Measurements from ENCODE around the gene MAP2K5.

The MAP2K5 gene

DNA sequence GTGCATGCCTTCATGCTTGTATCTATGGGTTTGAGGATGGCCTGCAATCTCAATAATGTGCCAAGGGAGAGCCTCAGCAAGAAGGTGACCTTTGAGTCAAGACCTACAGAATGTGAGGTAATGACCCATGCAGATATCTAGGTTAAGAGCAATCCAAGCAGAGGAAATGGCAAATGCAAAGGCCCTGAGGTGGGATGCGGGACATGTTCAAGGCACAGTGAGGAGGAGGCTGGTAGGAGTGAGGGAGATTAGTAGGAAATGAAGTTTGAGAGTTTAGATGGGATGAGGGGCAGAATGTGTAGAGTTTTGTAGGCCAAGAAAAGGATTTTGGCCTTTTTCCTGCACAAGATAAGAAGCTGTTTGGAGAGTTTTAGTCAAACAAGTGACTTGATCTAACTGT lies 4.7 kb upstream of the MAP2K5 start:
- no peak for TF ChIP-seq ZNF274 (IDR thresholded peaks at IDR 0.05; ENCODE audit: low read depth, low read length)
- no peak overlapping the region for H3K4me3 ChIP-seq (ENCODE audit: low read length)

- TF ChIP-seq ZNF274 (IDR thresholded peaks at IDR 0.05; ENCODE audit: low read depth, low read length): no peak
- H3K4me3 ChIP-seq (ENCODE audit: low read length): peak overlapping the region; percentile 90
Measured at GRCh38 chr15:67543348-67543718, 830 bp downstream of the MAP2K5 start.

DNA sequence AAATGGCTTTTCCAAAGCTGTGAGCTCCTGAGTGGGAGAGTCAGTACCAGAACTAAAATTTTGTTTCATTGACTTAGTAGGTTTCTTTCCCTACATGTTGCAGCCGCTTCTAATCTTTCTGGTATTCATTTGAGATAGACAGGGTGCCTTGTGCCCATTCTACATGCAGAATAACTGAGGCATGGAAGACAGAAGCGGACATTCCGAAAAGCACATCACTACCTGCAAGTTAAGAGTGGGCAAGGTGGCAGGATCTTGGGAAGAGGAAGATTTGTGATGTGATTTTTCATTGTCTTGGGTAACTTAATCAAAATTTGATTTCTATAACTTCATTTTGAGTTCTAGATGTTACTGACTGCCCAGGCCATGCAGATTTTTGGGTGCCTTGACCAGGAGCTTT lies 2.0 kb downstream of the MAP2K5 start:
- TF ChIP-seq ZNF274 (IDR thresholded peaks at IDR 0.05; ENCODE audit: low read depth, low read length): no peak
- no peak overlapping the region for H3K4me3 ChIP-seq (ENCODE audit: low read length)

GRCh38 chr15:67545864-67546263 lies 3.4 kb downstream of the MAP2K5 start:
- TF ChIP-seq ZNF274 (IDR thresholded peaks at IDR 0.05; ENCODE audit: low read depth, low read length): no peak
- H3K4me3 ChIP-seq (ENCODE audit: low read length): no peak overlapping the region

DNA sequence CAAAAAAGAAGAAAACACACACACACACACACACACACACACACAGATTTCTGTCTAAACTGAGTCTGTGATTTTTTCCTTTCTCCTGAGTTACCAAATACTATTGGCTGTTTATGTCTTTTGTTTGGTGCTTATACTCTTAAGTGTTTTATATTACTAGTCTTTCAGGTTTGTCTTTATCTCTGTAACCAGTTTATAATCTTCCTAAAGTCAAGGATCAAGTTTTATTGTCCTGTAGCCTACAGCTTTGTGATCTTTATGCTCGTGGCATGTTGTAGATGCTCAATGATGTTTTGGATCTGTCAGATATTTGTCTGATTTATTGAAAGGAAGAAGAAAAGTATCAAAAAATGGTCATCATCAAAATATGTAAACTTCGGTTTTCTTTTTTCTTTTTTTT lies 4.6 kb downstream of the MAP2K5 start:
- H3K4me3 ChIP-seq (ENCODE audit: low read length): no peak overlapping the region
- no peak for TF ChIP-seq ZNF274 (IDR thresholded peaks at IDR 0.05; ENCODE audit: low read depth, low read length)

GRCh38 chr15:67547836-67548235 lies 5.3 kb downstream of the MAP2K5 start:
- no peak overlapping the region for H3K4me3 ChIP-seq (ENCODE audit: low read length)
- TF ChIP-seq ZNF274 (IDR thresholded peaks at IDR 0.05; ENCODE audit: low read depth, low read length): no peak

DNA sequence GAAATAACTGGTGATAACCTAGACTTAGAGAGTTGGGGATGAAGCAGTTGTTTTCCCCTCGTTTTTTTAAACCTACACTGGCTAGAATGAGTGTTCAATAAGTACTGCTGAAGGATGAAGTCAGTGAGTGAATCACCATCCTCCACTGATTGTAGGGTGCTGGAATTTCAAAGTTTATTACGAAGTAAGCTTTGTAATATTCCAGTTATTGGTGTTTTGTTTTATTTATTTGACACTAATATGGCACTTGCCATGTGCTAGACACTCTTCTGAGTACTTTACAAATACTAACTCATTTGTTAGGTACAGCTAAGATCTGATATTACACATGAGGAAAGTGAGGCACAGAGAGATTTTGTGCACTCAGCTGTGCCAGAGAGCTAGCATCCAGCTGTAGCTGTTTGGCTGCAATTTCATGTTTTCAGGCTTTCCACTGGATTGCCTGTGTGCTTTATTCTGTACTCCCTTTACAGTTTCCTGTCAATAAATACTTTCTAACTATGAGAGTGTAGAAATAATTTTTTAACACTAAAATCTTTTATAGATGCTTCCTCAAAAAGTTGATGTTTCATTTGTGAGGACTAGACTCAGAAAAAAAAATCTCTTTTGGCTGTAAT lies 5.8 kb downstream of the MAP2K5 start:
- TF ChIP-seq ZNF274 (IDR thresholded peaks at IDR 0.05; ENCODE audit: low read depth, low read length): no peak
- no peak overlapping the region for H3K4me3 ChIP-seq (ENCODE audit: low read length)

- TF ChIP-seq ZNF274 (IDR thresholded peaks at IDR 0.05; ENCODE audit: low read depth, low read length): no peak
- H3K4me3 ChIP-seq (ENCODE audit: low read length): no peak overlapping the region
Measured at GRCh38 chr15:67548862-67549651, 6.6 kb downstream of the MAP2K5 start.

DNA sequence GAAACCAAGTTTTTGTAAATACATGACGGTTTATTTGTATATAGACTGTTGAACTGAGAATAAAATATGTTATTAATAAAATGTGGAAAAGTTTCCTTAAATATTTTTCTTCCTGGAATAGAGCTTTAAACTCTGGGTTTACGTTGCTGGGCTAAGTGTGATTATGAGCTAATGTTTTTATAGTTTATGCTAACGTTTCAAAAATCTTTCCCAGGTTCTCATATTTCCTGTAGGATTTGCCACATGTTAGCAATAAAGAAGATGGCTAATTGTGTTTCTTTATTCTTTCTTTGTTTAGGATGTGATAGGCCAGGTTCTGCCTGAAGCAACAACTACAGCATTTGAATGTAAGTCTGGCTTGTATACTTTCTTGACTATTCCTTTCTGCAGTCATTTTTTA lies 7.2 kb downstream of the MAP2K5 start:
- no peak for TF ChIP-seq ZNF274 (IDR thresholded peaks at IDR 0.05; ENCODE audit: low read depth, low read length)
- no peak overlapping the region for H3K4me3 ChIP-seq (ENCODE audit: low read length)

- no peak overlapping the region for H3K4me3 ChIP-seq (ENCODE audit: low read length)
- no peak for TF ChIP-seq ZNF274 (IDR thresholded peaks at IDR 0.05; ENCODE audit: low read depth, low read length)
Measured at GRCh38 chr15:67550522-67550921, 8.0 kb downstream of the MAP2K5 start.

DNA sequence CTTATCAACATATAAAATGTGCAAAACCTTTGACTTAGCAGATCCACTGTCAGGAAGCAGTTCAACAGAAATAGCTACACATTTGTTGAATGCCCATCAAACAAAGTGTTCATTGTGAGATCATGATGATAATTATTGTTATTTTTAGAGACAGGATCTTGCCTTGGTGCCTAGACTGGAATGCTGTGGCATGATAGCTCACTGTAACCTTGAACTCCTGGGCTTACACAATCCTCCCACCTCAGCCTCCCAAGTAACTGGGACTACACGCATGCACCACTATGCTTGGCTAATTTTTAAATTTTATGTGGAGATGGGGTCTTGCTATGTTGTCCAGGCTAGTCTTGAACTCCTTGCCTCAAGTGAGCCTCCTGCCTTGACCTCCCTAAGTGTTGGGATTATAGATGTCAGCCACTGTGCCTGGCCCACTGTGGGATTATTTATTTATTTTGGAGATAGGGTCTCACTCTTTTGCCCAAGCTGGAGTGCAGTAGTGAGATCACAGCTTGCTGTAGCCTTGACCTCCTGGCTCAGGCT lies 8.8 kb downstream of the MAP2K5 start:
- TF ChIP-seq ZNF274 (IDR thresholded peaks at IDR 0.05; ENCODE audit: low read depth, low read length): no peak
- no peak overlapping the region for H3K4me3 ChIP-seq (ENCODE audit: low read length)

GRCh38 chr15:67554580-67554979 lies 12.1 kb downstream of the MAP2K5 start:
- TF ChIP-seq ZNF274 (IDR thresholded peaks at IDR 0.05; ENCODE audit: low read depth, low read length): no peak
- H3K4me3 ChIP-seq (ENCODE audit: low read length): no peak overlapping the region

GRCh38 chr15:67556976-67557570 lies 14.6 kb downstream of the MAP2K5 start:
- no peak for TF ChIP-seq ZNF274 (IDR thresholded peaks at IDR 0.05; ENCODE audit: low read depth, low read length)
- no peak overlapping the region for H3K4me3 ChIP-seq (ENCODE audit: low read length)

DNA sequence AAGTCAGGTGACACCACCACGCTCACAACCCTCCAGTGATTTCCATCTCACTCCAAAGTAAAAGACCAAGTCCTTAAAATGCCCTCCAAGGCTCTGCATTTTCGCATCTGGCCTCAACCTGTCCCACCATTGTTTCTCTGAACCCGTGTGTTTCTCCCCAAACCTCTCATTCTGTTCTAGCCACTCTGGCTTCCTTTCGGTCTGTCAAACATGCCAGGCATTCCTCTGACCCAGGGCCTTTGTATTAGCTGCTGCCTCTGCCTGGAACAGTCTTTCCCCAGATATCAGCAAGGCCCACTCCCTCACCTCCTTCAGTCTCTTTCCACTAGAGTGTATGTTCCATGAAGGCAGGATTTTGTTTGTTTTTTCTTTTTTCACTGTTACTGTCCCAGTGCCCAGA lies 16.0 kb downstream of the MAP2K5 start:
- H3K4me3 ChIP-seq (ENCODE audit: low read length): no peak overlapping the region
- TF ChIP-seq ZNF274 (IDR thresholded peaks at IDR 0.05; ENCODE audit: low read depth, low read length): no peak

GRCh38 chr15:67559158-67559557 lies 16.7 kb downstream of the MAP2K5 start:
- H3K4me3 ChIP-seq (ENCODE audit: low read length): no peak overlapping the region
- TF ChIP-seq ZNF274 (IDR thresholded peaks at IDR 0.05; ENCODE audit: low read depth, low read length): no peak
